Sigmoid colon (tissue), 4 donors: ENCODE results near the gene MYO7B.

Experiments used
- CTCF ChIP-seq, 4 experiments: fragments of 450-650 bp in 3 of 4; fragments of 200-600 bp in 1 of 4; IDR thresholded peaks; one replicate each; pipeline ENCODE4 v1.5.1; 2016 to 2019; ENCODE audit warnings: antibody characterized with exemption in 4 of 4, mild to moderate bottlenecking in 3 of 4, moderate library complexity in 2 of 4
- EP300 ChIP-seq, 4 donors: sonication (generic); formaldehyde crosslinking; IDR thresholded peaks; one replicate each; pipeline ENCODE4 v1.6.1; 2017; ENCODE audit warnings: antibody characterized with exemption in 4 of 4

DNA sequence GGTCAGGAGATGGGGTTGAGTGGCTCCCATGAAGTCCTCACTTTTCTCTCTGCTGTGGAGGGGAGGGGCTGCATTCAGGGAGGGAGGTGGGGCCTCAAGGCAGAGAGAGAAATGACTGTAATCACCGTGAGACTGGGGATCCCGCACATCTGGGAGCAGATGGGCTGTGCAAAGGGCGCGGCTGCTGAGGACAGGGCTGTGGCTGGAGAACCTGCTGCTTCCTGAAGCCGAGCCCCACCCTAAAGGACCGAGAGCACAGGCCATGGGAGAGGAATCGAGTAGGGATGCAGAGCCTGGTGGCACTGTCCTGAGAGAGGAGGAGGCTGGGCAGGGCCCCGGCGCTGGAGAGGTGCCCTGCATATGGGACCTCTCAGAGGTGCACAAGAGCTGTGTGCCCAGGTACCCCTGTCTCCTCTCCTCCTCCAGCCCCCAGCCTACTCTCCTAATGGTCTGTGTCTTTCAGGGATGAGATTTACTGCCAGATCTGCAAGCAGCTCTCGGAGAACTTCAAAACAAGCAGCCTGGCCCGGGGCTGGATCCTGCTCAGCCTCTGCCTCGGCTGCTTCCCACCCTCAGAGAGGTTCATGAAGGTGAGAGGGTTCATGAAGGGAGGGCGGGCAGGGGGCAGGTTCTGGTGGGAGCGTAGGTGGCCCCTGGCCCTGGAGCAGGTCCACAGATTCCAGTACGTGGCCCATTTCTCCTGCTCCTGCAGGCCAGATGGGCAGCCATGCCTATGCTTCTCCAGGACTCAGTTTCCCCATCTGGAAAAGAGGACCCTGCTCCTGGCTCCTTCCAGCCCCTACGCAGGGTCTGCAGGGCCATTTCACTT is 84.6 kb downstream of the MYO7B start:
- TF ChIP-seq CTCF (IDR thresholded peaks at IDR 0.05) (no peak), EP300 (IDR thresholded peaks at IDR 0.05) (no peak)
